Fibroblast of skin of left quadriceps (primary cell): Measurements from ENCODE around the gene VSIG2.

Experiments used
- DNase-seq, 2 experiments: peaks; one replicate each; pipeline ENCODE4 v3.0.0-alpha.2; 2013; ENCODE audit warnings: low read depth in 2 of 2

The VSIG2 gene

GRCh38 chr11:124724979-124725718, 26.9 kb downstream of the VSIG2 start:
- no peak for DNase-seq

DNA sequence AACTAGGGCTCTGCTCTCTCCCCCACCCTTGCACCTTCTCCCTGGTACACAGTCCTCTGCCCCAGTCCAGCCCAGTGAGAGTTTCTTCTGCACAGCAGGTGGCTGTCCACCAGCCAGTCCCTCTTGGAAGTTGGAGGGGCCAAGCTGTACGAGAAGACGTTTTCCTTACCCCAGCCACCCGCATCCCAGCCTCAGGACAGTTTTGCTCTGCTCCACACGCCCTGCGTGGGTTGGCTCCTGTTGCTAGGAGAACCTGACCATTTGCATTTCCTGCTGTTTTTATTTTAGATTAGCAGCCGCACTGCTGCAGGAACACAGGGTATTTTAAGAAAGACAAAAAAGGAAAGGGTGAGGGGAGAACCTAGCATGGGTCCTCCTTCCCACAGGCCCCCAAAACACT, 29.9 kb downstream of the VSIG2 start:
- no peak for DNase-seq

DNA sequence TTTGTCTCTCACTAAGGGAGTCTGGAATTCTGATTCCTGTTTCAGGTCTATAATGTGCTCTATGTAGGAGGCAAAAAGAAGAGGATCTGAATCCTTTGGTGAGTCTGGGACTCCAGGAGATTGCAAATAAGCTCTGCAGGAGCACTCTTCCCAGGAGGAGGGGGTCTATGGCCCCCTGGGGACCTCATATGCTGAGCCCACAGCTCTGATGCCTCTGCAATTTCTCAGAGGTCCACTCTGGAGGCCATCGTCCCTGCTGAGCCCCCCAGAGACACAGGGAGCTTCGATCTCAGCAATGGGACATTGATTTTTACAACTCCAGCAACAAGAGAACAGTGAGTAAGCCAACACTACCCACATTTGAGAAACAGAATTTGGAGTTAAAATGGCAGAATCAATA, 32.5 kb downstream of the VSIG2 start:
- DNase-seq: no peak

DNA sequence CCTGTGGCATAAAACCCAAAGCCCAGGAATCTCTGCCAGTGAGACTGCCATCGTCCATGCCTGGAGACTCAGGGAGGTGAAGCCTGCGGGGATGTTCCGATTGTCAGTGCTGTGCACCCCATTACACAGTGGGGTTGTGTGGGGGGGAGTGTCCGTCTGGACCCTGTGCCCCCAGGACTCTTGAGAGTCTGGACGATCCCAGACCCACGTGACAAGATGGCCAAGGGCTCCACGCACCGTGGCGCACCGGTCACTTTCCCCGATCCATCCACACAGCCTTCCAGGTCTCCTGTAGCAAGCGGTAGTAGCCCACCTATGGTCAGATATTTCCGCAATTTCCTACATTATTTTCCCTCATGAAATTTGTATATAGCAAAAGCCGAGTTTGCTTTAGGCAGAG, 33.3 kb downstream of the VSIG2 start:
- no peak for DNase-seq

DNA sequence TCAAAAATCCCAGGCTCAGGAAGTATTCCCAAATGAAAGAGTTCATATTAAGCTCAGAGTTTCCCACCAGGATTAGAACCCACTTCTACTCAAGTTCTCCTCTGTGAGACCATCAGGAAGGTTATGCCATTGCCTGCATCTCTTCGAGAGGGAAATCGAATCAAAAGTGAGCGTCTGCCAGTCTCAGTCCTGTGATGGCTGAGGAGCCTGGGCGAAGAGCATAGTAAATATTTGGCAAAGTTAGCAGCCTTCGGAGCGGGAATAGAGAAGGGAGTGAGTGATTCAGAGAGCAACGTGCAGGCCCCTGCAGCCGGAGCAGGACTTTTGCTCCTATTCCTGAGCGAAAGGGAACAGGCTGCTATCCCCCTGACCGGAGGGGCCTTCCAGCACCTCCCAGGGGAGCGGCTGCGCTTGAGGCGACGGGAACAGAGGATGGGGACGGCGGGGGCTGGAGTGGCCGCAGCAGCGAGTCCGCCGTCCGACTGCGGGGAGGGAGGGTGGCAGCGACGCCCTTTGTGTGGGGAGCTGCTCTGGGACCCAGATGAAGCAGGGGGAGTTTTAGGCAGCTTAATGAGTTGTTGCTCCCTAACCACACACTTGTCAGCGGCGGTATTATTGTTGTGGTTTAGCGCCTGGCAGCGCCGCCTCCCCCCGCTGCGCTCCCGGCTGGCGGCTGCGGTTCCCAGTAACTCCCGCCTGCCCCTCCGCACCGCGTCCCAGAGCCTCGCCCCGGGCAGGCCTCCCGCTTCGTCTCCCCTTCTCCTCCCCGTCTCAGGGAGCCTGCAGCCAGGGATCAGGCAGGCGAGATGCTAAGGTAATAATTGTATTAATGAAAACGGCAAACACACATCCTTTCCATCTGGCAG, 34.0 kb downstream of the VSIG2 start:
- no peak for DNase-seq

DNA sequence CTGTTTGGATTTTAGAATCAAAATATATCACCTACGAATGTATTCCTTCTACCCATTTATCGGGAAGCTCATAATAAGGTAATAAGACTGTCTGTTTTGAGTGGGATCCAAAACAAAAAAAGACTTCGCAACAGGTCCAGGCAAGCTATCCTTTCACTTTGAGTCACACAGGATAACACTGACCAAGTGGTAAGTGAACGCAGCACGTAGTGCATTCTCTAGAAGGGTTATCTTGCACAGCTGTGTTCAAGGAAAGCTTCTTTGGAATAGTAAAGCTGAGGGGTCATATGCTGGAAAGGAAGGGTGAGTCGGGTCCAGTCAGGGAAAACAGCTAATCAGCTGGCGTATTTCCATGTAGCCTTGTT, 34.7 kb downstream of the VSIG2 start:
- DNase-seq: no peak

DNA sequence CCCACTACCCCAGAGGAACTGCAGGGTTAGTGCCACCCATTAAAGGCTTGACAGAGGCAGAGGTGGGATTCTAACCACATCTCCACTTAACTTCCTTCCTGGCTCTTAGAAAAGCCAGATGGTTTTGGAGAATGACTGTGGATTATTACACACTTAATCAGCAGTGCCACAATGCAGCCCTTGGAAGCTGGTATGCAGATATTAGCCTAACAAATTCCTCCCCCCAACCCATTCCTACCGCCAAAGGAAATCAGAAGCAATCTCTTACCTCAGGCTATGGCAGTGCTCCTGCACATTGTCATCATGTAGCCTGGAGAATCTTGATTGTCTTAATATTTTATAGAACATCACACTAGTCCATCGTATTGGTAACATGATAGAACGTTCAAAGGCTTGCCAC, 35.5 kb downstream of the VSIG2 start:
- DNase-seq: no peak

GRCh38 chr11:124712392-124712791, 39.7 kb downstream of the VSIG2 start:
- DNase-seq: no peak

- no peak for DNase-seq
These were observed 44.2 kb downstream of the VSIG2 start for GRCh38 chr11:124707829-124708228.

DNA sequence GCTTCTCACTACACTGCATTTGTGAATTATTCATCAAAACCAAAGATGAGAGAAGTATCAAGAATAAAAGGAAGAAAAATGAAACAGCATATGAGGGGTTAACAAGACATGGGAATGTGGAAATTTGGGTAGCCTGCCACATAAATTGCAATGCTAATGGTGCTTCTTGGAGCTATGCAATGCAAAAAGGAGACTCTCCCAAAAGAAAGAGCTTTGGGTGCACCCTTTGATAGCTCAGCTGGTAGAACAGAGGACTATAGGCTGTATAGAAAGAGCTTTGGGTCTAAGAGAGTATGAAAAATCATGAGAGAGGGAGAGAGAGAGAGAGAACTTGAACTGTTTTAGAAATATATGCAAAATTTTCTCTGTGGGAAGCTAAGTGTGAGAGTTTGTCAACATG, 52.0 kb downstream of the VSIG2 start:
- DNase-seq: no peak

GRCh38 chr11:124699547-124699946, 52.5 kb downstream of the VSIG2 start:
- DNase-seq: no peak
